GM23338 (cell line): Measurements from ENCODE around the gene SLC9A1. TPM values are rescaled to one million over a fixed set of nuclear protein-coding genes. Genes with fewer than 3 reads are reported as not detected.
"Not testable (repeated sequence)": the region's sequence is repeated elsewhere in the genome, so short reads cannot be mapped to it uniquely, and the experiment has no call there.

Experiments used
- ATAC-seq: fragments of 200-7000 bp; cut with Tn5 transposase; 3 replicates; pipeline ENCODE4 v1.9.1; 2020
- DNase-seq: peaks from one replicate; pipeline ENCODE4 v3.0.0-alpha.2; 2015; ENCODE audit warnings: low spot score
- H2AFZ ChIP-seq: fragments of 200-600 bp; sonication (generic); 2 replicates; pipeline ENCODE4 v1.8.0; 2016; ENCODE audit warnings: antibody characterized with exemption, mild to moderate bottlenecking, moderate library complexity
- H3F3A ChIP-seq: fragments of 200-600 bp; sonication (generic); replicated peaks from 2 replicates; pipeline ENCODE4 v1.8.0; 2017; ENCODE audit warnings: antibody characterized with exemption, mixed run types, low read depth
- H3K27ac ChIP-seq: fragments of 200-600 bp; sonication (generic); 2 replicates; pipeline ENCODE4 v1.6.1; 2016; ENCODE audit warnings: low read depth
- H3K27me3 ChIP-seq: fragments of 200-600 bp; sonication (generic); 2 replicates; pipeline ENCODE4 v1.8.0; 2016; ENCODE audit warnings: mild to moderate bottlenecking, mixed run types, moderate library complexity; ENCODE audit not compliant: insufficient read depth
- H3K36me3 ChIP-seq: fragments of 200-600 bp; sonication (generic); 2 replicates; pipeline ENCODE4 v1.8.0; 2016; ENCODE audit warnings: mild to moderate bottlenecking; ENCODE audit not compliant: insufficient read depth
- H3K4me1 ChIP-seq: fragments of 200-600 bp; sonication (generic); 2 replicates; pipeline ENCODE4 v1.8.0; 2016; ENCODE audit warnings: mild to moderate bottlenecking, moderate library complexity; ENCODE audit not compliant: insufficient read depth
- H3K4me2 ChIP-seq: fragments of 200-600 bp; sonication (generic); 2 replicates; pipeline ENCODE4 v1.7.1; 2017; ENCODE audit warnings: mixed run types
- H3K4me3 ChIP-seq: fragments of 200-600 bp; sonication (generic); 2 replicates; pipeline ENCODE4 v1.6.1; 2016; ENCODE audit warnings: mixed run types
- H3K79me2 ChIP-seq: fragments of 200-600 bp; sonication (generic); replicated peaks from 2 replicates; pipeline ENCODE4 v1.8.0; 2017; ENCODE audit warnings: mild to moderate bottlenecking; ENCODE audit not compliant: insufficient read depth
- H3K9me2 ChIP-seq: fragments of 200-600 bp; sonication (generic); 2 replicates; pipeline ENCODE4 v1.8.0; 2017; ENCODE audit not compliant: insufficient read depth
- H4K20me1 ChIP-seq: fragments of 200-600 bp; sonication (generic); replicated peaks from 2 replicates; pipeline ENCODE4 v1.8.0; 2017; ENCODE audit warnings: mild to moderate bottlenecking; ENCODE audit not compliant: insufficient read depth
- H3K27ac Mint-ChIP-seq: 2 replicates; pipeline ENCODE4 v1.8.0; 2020; ENCODE audit warnings: inconsistent platforms, mild to moderate bottlenecking, moderate library complexity, mixed read lengths
- H3K27me3 Mint-ChIP-seq: 3 replicates; pipeline ENCODE4 v1.8.0; 2022; ENCODE audit warnings: low read depth, mild to moderate bottlenecking, moderate library complexity, mixed read lengths, inconsistent platforms; ENCODE audit not compliant: insufficient read depth, poor library complexity
- H3K36me3 Mint-ChIP-seq: 3 replicates; pipeline ENCODE4 v1.8.0; 2021; ENCODE audit warnings: low read depth, mild to moderate bottlenecking, inconsistent platforms, moderate library complexity, mixed read lengths
- H3K4me1 Mint-ChIP-seq: 3 replicates; pipeline ENCODE4 v1.8.0; 2020; ENCODE audit warnings: mild to moderate bottlenecking, inconsistent platforms, mixed read lengths
- H3K4me3 Mint-ChIP-seq: 3 replicates; pipeline ENCODE4 v1.8.0; 2021; ENCODE audit warnings: moderate library complexity, mild to moderate bottlenecking, inconsistent platforms, mixed read lengths
- H3K9me3 Mint-ChIP-seq: 3 replicates; pipeline ENCODE4 v1.8.0; 2020; ENCODE audit warnings: moderate library complexity, mild to moderate bottlenecking, inconsistent platforms, mixed read lengths
- EZH2 ChIP-seq: fragments of 200-600 bp; sonication (generic); IDR thresholded peaks from one replicate; pipeline ENCODE4 v1.8.0; 2017; ENCODE audit warnings: antibody characterized with exemption, mild to moderate bottlenecking, low read depth; ENCODE audit not compliant: unreplicated experiment
- EZH2phosphoT487 ChIP-seq: fragments of 200-600 bp; sonication (generic); IDR thresholded peaks from one replicate; pipeline ENCODE4 v1.8.1; 2018; ENCODE audit warnings: antibody characterized with exemption; ENCODE audit not compliant: unreplicated experiment
- NANOG ChIP-seq: IDR thresholded peaks from 2 replicates; pipeline ENCODE4 v1.6.1; 2016; ENCODE audit warnings: antibody characterized with exemption, borderline replicate concordance
- POLR2AphosphoS5 ChIP-seq: IDR thresholded peaks from 2 replicates; pipeline ENCODE4 v1.6.1; 2016; ENCODE audit warnings: antibody characterized with exemption, low read depth
- STAT1 ChIP-seq: IDR thresholded peaks from one replicate; pipeline ENCODE4 v1.6.1; 2016; ENCODE audit warnings: antibody characterized with exemption; ENCODE audit not compliant: unreplicated experiment
- ZNF331 ChIP-seq: fragments of 250-450 bp; sonication (Bioruptor Pico); IDR thresholded peaks from 2 replicates; pipeline ENCODE4 v1.5.0; 2020; ENCODE audit warnings: low read depth, mild to moderate bottlenecking, moderate library complexity
- polyA plus RNA-seq: library from polyadenylated mRNA; unstranded; fragments of >200 nt; fragmentation: Nextera tagmentation; extraction: Ambion mirVana; gene quantifications from 2 replicates; pipeline ENCODE4 v1.2.1, GENCODE V29; 2016
- total RNA-seq: library from RNA; depleted of rRNA; stranded (reverse); fragments of >200 nt; shearing (Covaris generic); gene quantifications from 2 replicates; pipeline ENCODE4 v1.2.3, GENCODE V29; 2014
- TF ChIP-seq, protein P1 (sequence below): fragments of 250-450 bp; sonication (Bioruptor Pico); IDR thresholded peaks from 2 replicates; pipeline ENCODE4 v1.5.0; 2020; ENCODE audit warnings: mild to moderate bottlenecking, moderate library complexity
- TF ChIP-seq, protein P2 (sequence below), 2 experiments: fragments of 200-600 bp in 1 of 2; sonication (generic) in 1 of 2; conservative IDR thresholded peaks; 2 replicates each; pipeline versions ENCODE4 v1.5.1 to v1.6.1; 2016 to 2017; ENCODE audit warnings: antibody characterized with exemption in 2 of 2, low read depth in 2 of 2, mild to moderate bottlenecking in 2 of 2, moderate library complexity in 1 of 2

SLC9A1 gene
- total and polyA plus RNA-seq, 2 experiments from 2014 or later, result 10.4 to 22.3 TPM

DNA sequence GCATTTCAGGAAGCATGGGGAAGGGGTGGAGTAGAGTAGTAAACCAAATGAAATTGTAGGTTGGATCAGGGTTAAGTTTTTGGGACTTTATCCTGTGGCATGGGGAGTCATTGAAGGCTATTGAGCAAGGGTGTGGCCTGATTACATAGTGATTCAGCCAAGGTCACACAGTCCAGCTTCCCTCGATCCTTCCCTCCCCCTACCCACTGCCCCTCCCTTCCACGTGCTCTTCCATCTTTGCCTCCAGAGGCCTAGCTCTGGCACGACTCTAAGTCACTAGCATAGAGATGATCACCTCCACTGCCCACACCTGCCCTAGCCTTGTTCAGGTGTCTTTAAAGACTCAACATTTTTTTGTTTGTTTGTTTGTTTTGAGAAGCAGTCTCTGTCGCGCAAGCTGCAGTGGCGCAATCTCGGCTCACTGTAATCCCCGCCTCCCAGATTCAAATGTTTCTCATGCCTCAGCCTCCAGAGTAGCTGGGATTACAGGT, 37.2 kb upstream of the SLC9A1 start (continued):
- TF ChIP-seq, protein P1, sequence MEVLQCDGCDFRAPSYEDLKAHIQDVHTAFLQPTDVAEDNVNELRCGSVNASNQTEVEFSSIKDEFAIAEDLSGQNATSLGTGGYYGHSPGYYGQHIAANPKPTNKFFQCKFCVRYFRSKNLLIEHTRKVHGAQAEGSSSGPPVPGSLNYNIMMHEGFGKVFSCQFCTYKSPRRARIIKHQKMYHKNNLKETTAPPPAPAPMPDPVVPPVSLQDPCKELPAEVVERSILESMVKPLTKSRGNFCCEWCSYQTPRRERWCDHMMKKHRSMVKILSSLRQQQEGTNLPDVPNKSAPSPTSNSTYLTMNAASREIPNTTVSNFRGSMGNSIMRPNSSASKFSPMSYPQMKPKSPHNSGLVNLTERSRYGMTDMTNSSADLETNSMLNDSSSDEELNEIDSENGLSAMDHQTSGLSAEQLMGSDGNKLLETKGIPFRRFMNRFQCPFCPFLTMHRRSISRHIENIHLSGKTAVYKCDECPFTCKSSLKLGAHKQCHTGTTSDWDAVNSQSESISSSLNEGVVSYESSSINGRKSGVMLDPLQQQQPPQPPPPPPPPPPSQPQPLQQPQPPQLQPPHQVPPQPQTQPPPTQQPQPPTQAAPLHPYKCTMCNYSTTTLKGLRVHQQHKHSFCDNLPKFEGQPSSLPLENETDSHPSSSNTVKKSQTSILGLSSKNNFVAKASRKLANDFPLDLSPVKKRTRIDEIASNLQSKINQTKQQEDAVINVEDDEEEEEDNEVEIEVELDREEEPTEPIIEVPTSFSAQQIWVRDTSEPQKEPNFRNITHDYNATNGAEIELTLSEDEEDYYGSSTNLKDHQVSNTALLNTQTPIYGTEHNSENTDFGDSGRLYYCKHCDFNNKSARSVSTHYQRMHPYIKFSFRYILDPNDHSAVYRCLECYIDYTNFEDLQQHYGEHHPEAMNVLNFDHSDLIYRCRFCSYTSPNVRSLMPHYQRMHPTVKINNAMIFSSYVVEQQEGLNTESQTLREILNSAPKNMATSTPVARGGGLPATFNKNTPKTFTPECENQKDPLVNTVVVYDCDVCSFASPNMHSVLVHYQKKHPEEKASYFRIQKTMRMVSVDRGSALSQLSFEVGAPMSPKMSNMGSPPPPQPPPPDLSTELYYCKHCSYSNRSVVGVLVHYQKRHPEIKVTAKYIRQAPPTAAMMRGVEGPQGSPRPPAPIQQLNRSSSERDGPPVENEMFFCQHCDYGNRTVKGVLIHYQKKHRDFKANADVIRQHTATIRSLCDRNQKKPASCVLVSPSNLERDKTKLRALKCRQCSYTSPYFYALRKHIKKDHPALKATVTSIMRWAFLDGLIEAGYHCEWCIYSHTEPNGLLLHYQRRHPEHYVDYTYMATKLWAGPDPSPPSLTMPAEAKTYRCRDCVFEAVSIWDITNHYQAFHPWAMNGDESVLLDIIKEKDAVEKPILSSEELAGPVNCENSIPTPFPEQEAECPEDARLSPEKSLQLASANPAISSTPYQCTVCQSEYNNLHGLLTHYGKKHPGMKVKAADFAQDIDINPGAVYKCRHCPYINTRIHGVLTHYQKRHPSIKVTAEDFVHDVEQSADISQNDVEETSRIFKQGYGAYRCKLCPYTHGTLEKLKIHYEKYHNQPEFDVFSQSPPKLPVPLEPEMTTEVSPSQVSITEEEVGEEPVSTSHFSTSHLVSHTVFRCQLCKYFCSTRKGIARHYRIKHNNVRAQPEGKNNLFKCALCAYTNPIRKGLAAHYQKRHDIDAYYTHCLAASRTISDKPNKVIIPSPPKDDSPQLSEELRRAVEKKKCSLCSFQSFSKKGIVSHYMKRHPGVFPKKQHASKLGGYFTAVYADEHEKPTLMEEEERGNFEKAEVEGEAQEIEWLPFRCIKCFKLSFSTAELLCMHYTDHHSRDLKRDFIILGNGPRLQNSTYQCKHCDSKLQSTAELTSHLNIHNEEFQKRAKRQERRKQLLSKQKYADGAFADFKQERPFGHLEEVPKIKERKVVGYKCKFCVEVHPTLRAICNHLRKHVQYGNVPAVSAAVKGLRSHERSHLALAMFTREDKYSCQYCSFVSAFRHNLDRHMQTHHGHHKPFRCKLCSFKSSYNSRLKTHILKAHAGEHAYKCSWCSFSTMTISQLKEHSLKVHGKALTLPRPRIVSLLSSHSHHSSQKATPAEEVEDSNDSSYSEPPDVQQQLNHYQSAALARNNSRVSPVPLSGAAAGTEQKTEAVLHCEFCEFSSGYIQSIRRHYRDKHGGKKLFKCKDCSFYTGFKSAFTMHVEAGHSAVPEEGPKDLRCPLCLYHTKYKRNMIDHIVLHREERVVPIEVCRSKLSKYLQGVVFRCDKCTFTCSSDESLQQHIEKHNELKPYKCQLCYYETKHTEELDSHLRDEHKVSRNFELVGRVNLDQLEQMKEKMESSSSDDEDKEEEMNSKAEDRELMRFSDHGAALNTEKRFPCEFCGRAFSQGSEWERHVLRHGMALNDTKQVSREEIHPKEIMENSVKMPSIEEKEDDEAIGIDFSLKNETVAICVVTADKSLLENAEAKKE, result no peak
- TF ChIP-seq STAT1, result no peak
- no peak for TF ChIP-seq EZH2phosphoT487
- no peak for TF ChIP-seq NANOG
- TF ChIP-seq, protein P2, sequence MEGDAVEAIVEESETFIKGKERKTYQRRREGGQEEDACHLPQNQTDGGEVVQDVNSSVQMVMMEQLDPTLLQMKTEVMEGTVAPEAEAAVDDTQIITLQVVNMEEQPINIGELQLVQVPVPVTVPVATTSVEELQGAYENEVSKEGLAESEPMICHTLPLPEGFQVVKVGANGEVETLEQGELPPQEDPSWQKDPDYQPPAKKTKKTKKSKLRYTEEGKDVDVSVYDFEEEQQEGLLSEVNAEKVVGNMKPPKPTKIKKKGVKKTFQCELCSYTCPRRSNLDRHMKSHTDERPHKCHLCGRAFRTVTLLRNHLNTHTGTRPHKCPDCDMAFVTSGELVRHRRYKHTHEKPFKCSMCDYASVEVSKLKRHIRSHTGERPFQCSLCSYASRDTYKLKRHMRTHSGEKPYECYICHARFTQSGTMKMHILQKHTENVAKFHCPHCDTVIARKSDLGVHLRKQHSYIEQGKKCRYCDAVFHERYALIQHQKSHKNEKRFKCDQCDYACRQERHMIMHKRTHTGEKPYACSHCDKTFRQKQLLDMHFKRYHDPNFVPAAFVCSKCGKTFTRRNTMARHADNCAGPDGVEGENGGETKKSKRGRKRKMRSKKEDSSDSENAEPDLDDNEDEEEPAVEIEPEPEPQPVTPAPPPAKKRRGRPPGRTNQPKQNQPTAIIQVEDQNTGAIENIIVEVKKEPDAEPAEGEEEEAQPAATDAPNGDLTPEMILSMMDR (conservative IDR thresholded peaks at IDR 0.05; ENCODE audit: low read depth in 2 of 2), result no peak
- no peak for TF ChIP-seq ZNF331 (CRISPR knock-in tag)
- no peak for TF ChIP-seq POLR2AphosphoS5
- TF ChIP-seq EZH2, result no peak

DNA sequence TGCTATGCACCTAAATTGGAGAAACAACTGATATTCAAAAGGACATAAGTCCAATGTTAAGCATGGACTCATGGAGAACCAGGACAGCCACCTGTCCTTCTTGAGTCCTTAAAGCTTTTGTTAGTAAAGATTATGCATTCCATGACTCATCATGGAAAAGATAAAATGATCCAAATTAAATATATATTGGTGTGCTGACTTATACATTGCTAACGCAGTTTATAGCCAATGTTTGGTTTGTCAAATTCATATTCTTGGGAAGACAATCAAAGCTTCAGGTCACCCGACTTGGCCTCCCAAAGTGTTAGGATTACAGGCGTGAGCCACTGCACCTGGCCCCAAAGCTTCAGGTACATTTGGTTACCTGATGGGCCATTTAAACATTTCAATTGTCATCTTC, 29.7 kb upstream of the SLC9A1 start:
- not testable (repeated sequence) for H3K4me1 Mint-ChIP-seq, DNase-seq, H3K9me2 ChIP-seq, H3K4me3 ChIP-seq, H3K27me3 ChIP-seq, H3K27ac Mint-ChIP-seq, H3K4me2 ChIP-seq, H3K27me3 Mint-ChIP-seq, H3K4me3 Mint-ChIP-seq, H3F3A ChIP-seq, H3K79me2 ChIP-seq, H4K20me1 ChIP-seq, H3K27ac ChIP-seq, H3K4me1 ChIP-seq, H2AFZ ChIP-seq, ATAC-seq
- H3K36me3 ChIP-seq, result peaks cover 16% of the 10 kb centered on the region
- Mint-ChIP-seq H3K9me3 (peaks cover 56% of the 10 kb centered on the region), H3K36me3 (peaks cover 10% of the 10 kb centered on the region; the same call in 2 of the 3 replicates)
